Mammary epithelial cell (primary cell): ENCODE measurements around the gene MLLT11.

Experiments used
- EZH2 ChIP-seq: IDR thresholded peaks from 2 replicates; pipeline ENCODE4 v1.6.1; 2012; ENCODE audit warnings: low read length, inconsistent platforms, borderline replicate concordance
- TF ChIP-seq, protein P1 (sequence below), 2 donors: IDR thresholded peaks in 1 of 2; conservative IDR thresholded peaks in 1 of 2; 2 replicates each; pipeline ENCODE4 v1.5.1; 2011 to 2012; ENCODE audit warnings: inconsistent platforms in 2 of 2, low read length in 2 of 2, mild to moderate bottlenecking in 2 of 2, control low read depth in 1 of 2, low read depth in 1 of 2; ENCODE audit not compliant: insufficient read depth in 1 of 2; ENCODE audit errors: extremely low read depth in 1 of 2

DNA sequence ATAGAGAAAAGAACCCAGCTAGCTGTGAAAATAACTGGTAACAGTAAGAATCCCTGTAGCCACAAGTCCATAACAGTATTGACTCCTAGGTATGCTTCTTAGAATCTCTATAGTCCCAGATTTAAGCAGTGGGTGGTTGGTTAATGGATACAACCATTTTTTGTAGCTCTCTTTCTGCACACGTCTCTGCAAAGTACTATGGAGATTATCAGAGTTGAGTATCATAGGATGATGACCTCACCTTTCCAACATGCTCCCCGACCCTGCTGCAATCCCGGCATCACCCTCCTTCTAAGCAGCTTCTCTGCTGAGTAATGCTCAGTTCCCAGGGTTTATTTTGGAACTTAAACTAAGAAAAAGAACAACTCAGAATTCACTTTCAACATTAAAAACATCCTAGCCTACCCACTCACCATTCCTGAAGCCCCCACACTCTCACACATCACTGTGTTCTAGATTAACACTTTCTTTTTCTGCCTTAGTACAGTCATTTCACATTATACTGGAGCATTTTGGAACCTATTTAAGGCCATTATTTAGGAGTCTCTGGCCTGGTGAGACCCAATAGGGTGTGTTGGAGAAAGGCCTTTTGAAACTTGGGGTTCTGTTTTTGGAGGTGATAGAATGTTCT is 2.7 kb downstream of the MLLT11 start:
- no peak for TF ChIP-seq EZH2
- TF ChIP-seq, protein P1, sequence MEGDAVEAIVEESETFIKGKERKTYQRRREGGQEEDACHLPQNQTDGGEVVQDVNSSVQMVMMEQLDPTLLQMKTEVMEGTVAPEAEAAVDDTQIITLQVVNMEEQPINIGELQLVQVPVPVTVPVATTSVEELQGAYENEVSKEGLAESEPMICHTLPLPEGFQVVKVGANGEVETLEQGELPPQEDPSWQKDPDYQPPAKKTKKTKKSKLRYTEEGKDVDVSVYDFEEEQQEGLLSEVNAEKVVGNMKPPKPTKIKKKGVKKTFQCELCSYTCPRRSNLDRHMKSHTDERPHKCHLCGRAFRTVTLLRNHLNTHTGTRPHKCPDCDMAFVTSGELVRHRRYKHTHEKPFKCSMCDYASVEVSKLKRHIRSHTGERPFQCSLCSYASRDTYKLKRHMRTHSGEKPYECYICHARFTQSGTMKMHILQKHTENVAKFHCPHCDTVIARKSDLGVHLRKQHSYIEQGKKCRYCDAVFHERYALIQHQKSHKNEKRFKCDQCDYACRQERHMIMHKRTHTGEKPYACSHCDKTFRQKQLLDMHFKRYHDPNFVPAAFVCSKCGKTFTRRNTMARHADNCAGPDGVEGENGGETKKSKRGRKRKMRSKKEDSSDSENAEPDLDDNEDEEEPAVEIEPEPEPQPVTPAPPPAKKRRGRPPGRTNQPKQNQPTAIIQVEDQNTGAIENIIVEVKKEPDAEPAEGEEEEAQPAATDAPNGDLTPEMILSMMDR (conservative IDR thresholded peaks at IDR 0.05 in 1 of 2, IDR thresholded peaks at IDR 0.05 in 1 of 2; ENCODE audit: extremely low read depth in 1 of 2, insufficient read depth in 1 of 2, low read depth in 1 of 2, low read length in 2 of 2) = no peak
